Small intestine (tissue), 7 donors: ENCODE results near the gene PLCG2. TPM values are rescaled to one million over a fixed set of nuclear protein-coding genes. Genes with fewer than 3 reads are reported as not detected.
"Not testable (repeated sequence)": the region's sequence is repeated elsewhere in the genome, so short reads cannot be mapped to it uniquely, and the experiment has no call there.

Experiments used
- DNase-seq, 2 donors: peaks; one replicate each; pipeline versions ENCODE4 v3.0.0 to v3.0.0-alpha.2; 2013
- FAIRE-seq: peaks from 2 replicates; lab custom pipeline; 2012; peaks lifted over from hg19 to GRCh38; lab: Jason Lieb, UNC
- H3K27ac ChIP-seq, 3 donors: one replicate each; pipeline ENCODE4 v1.5.1; 2013; ENCODE audit warnings: low read length in 2 of 3, mild to moderate bottlenecking in 2 of 3, control low read depth in 1 of 3, inconsistent platforms in 1 of 3, low read depth in 1 of 3, moderate library complexity in 1 of 3
- H3K27me3 ChIP-seq, 3 donors: one replicate each; pipeline ENCODE4 v1.6.1; 2013; ENCODE audit warnings: low read length in 3 of 3, inconsistent platforms in 1 of 3; ENCODE audit not compliant: control insufficient read depth in 3 of 3, insufficient read depth in 3 of 3
- H3K36me3 ChIP-seq, 3 donors: one replicate each; pipeline ENCODE4 v1.6.1; 2013; ENCODE audit warnings: low read length in 3 of 3, inconsistent platforms in 1 of 3, low read depth in 1 of 3, mild to moderate bottlenecking in 1 of 3, moderate library complexity in 1 of 3; ENCODE audit not compliant: control insufficient read depth in 3 of 3, insufficient read depth in 2 of 3
- H3K4me1 ChIP-seq, 3 donors: one replicate each; pipeline ENCODE4 v1.6.1; 2013; ENCODE audit warnings: low read length in 2 of 3, inconsistent platforms in 1 of 3, low read depth in 1 of 3, mild to moderate bottlenecking in 1 of 3, moderate library complexity in 1 of 3; ENCODE audit not compliant: control insufficient read depth in 3 of 3, insufficient read depth in 2 of 3
- H3K4me3 ChIP-seq, 3 donors: one replicate each; pipeline ENCODE4 v1.5.1; 2013; ENCODE audit warnings: low read length in 3 of 3, control low read depth in 1 of 3, inconsistent platforms in 1 of 3, low read depth in 1 of 3, mild to moderate bottlenecking in 1 of 3, moderate library complexity in 1 of 3
- H3K9me3 ChIP-seq, 2 donors: one replicate each; pipeline ENCODE4 v1.6.1; 2013; ENCODE audit warnings: low read depth in 1 of 2, low read length in 1 of 2; ENCODE audit not compliant: control insufficient read depth in 2 of 2, insufficient read depth in 1 of 2
- WGBS, 3 donors: extraction: QIAGEN DNeasy Blood & Tissue Kit; methylation state at CpG; one replicate each; pipeline ENCODE4 v1.1.7; 2013; 5-methylcytosine and 5-hydroxymethylcytosine counted together
- polyA plus RNA-seq, 4 donors: library from polyadenylated mRNA; stranded (reverse) in 3 of 4; unstranded in 1 of 4; fragments of 200-250 nt in 3 of 4; fragments of 120-200 nt in 1 of 4; gene quantifications; one replicate each; pipeline versions ENCODE4 v1.2.1 to v1.2.3, GENCODE V29; 2013
- donor health status: healthy with polysubstance abuse.
- donor health status: control.
- donor health status: control.
- donor health status: Bipolar disorder and iron deficiency.
- donor health status: healthy.

Gene PLCG2
- polyA plus RNA-seq, 4 donors, result 8.4 to 27.5 (median 12.4) TPM

DNA sequence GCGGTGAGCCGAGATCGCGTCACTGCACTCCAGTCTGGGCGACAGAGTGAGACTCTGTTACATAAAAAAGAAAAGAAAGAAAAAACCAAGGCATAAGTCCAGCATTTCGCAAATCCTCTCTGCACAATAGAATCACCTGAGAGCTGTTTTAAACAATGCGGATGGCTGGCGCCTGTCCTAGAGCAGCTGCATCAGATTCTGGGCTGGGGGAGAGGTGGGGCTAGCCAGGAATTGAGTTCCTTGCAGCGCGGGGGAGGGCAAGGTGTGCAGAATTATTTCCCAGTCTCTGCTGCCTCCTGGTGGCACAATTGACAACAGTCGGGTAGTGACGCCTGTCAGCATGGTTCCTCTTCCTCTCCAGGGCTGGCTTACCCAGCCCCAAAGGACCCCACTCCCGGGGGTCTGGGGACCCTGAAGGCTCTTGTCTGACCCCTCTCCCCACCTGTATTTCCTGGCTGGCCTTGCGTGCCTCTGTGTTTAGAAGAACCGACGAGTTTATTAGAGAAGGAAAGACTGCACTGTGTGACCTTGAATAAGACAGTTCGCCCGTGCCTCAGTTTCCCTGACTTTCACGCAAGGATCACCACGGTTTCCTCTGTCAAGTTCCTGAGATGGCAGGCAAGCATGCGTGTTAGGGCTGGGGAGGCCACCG, 41.1 kb upstream of the PLCG2 start:
- Histone ChIP-seq H3K27ac (no peak overlapping the region), H3K4me1 (peaks cover 0 to 6% (median 0%) of the 10 kb centered on the region in 3 donors), H3K36me3 (no peaks in the 10 kb centered on the region), H3K27me3 (peaks cover 0 to 4% (median 0%) of the 10 kb centered on the region in 3 donors), H3K9me3 (peaks cover 0 to 2% of the 10 kb centered on the region in 2 donors), H3K4me3 (peak overlapping the region in 1 of 3 donors; percentile 16)
- FAIRE-seq, result no peak
- DNase-seq, result peak; percentile 88 to 89
- WGBS, 3 donors, result 5 to 10% (median 10%) methylated on average over 22 of the region's 22 CpGs

DNA sequence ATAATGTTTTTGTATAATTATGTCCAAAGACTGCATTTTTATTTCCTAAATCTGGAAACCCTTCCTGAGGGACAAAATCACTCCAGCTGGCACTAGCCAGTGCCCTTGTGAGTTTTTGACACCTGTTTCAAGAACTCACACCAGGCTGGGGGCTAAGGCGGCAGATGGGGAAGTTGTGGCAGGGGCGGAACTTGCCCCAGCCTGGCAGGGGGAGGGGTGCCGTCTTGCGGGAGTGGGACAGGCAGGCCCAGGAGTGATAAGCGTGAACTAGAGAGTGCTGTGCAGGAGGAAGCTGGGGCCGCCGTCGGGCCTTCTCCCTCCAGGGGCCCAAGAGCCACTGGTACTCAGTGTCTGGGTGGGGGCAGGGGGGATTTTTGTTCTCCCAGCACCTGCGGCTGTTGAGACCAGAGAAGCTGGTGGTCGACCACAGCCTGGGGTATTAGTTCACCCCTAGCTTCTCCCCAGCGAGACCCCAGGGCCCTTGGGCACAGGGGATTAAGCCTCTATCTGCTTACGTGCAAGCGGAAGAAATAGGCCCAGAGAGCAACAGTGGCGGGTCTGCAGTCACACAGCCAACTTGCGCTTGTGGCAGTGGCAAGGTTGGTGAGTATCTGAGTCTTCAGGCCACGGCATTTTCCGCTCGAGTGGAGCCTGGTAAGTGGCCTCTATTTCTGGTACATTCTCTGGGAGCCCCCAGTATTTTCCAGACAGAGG, 40.2 kb upstream of the PLCG2 start:
- peak overlapping the region in 1 of 3 donors; percentile 24 for H3K27ac ChIP-seq
- peaks cover 0 to 6% (median 0%) of the 10 kb centered on the region in 3 donors for H3K4me1 ChIP-seq
- peaks cover 0 to 2% of the 10 kb centered on the region in 2 donors for H3K9me3 ChIP-seq
- no peak overlapping the region for H3K4me3 ChIP-seq
- H3K27me3 ChIP-seq, result peaks cover 0 to 4% (median 0%) of the 10 kb centered on the region in 3 donors
- no peak for FAIRE-seq
- DNase-seq, result no peak
- 67 to 85% (median 73%) methylated on average over 18 of the region's 18 CpGs for WGBS, 3 donors
- H3K36me3 ChIP-seq, result no peaks in the 10 kb centered on the region

DNA sequence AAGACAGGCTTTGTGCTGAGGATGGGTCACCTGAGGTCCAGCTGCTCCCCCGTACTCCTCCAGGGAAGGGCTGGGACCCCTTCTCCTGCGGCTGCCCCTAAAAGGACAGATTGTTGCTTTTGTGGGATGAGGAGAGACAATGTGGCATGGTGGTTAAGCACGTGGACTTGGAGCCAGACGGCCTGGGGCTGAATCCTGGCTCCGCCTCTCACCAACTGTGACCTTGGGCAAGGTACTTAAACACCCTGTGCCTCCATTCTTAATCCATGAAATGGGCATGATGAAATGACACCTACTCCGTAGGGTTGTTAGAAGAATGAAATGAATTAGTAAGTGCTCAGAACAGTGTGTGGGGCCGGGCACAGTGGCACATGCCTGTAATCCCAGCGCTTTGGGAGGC, 39.6 kb upstream of the PLCG2 start:
- Histone ChIP-seq H3K27me3 (peaks cover 0 to 4% (median 0%) of the 10 kb centered on the region in 3 donors), H3K9me3 (peaks cover 0 to 2% of the 10 kb centered on the region in 2 donors), H3K27ac (peak overlapping the region in 1 of 3 donors; percentile 24), H3K4me3 (no peak overlapping the region), H3K36me3 (no peaks in the 10 kb centered on the region), H3K4me1 (peaks cover 0 to 6% (median 0%) of the 10 kb centered on the region in 3 donors)
- WGBS, 3 donors, result 79 to 83% (median 83%) methylated on average over 8 of the region's 8 CpGs
- FAIRE-seq, result no peak
- DNase-seq, result no peak

DNA sequence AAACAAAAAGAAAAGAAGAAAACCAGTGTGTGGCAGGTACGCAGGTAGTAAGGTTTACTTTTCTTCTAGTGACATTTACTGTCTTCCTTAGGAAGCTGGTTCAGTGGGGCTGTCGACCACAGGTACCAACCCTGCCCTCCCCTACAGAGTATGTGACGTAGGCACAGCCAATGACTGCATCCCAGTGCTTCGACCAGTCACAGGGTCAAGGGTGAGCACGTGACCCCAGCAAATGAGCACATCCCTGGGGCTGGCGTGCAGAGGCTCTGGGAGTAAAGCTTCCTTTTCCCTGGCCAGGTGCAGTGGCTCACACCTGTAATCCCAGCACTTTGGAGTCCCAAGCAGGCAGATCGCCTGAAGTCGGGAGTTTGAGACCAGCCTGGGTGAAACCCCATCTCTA, 38.9 kb upstream of the PLCG2 start:
- WGBS, 3 donors, result 55 to 69% (median 56%) methylated on average over 8 of the region's 8 CpGs
- DNase-seq, result no peak

DNA sequence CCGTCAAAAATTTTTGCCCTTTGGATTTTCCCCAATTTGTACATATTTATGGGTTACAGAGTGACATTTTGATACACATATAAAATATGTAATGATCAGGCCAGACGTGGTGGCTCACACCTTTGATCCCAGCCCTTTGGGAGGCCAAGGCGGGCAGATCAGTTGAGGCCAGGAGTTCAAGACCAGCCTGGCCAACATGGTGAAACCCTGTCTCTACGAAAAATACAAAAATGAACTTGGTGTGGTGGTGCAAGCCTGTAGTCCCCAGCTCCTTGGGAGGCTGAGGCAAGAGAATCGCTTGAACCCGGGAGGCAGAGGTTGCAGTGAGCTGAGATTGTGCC, 37.7 kb upstream of the PLCG2 start:
- not testable (repeated sequence) for H3K9me3 ChIP-seq, H3K36me3 ChIP-seq, H3K4me1 ChIP-seq, H3K4me3 ChIP-seq, FAIRE-seq, H3K27me3 ChIP-seq, DNase-seq, H3K27ac ChIP-seq
- 83 to 89% (median 87%) methylated on average over 6 of the region's 6 CpGs for WGBS, 3 donors

More for the DNA sequence above, 38.9 kb upstream of the PLCG2 start:
- peaks cover 0 to 2% of the 10 kb centered on the region in 2 donors for H3K9me3 ChIP-seq
- H3K4me1 ChIP-seq, result peaks cover 0 to 6% (median 0%) of the 10 kb centered on the region in 3 donors
- no peak for FAIRE-seq
- H3K4me3 ChIP-seq, result no peak overlapping the region
- no peaks in the 10 kb centered on the region for H3K36me3 ChIP-seq
- peak overlapping the region in 1 of 3 donors; percentile 30 for H3K27ac ChIP-seq
- peaks cover 0 to 4% (median 0%) of the 10 kb centered on the region in 3 donors for H3K27me3 ChIP-seq

DNA sequence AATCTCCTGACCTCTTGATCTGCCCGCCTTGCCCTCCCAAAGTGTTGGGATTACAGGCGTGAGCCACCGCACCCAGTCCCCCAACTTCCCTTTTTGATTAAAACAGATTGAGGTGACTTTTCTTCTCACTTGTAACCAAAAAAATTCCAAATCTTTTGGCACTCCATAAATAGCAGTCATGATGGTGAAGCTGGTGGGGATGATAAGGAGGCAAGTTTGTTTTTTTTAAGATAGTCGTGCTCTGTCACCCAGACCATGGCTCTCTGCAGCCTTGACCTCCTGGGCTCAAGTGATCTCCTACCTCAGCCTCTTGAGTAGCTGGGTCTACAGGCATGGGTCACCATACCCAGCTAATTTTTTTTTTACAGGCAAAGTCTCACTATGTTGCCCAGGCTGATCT, 34.7 kb upstream of the PLCG2 start:
- WGBS, 3 donors, result 70 to 84% (median 79%) methylated on average over 4 of the region's 4 CpGs

DNA sequence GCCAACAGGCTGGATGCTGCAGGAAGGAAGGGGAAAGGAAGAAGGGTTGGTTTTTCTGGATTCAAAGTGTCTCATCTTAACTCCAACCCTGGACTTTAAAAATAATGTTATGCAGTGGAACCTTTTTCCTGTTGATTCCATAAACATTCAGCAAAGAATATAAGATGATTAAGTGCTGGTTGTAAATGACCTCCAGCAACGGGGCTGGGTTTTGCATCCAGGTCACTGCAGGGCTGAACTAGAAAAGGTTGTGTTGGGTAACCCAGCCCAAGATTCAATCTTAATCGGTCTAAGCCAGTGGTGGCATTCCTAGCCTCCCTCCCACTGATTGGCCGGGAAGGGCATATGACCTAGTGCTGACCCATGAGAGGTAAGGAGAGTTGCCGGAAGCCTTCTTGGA, 34.2 kb upstream of the PLCG2 start:
- DNase-seq (no peak), FAIRE-seq (no peak)
- Histone ChIP-seq H3K9me3 (no peaks in the 10 kb centered on the region), H3K4me3 (no peak overlapping the region), H3K27ac (no peak overlapping the region), H3K4me1 (peaks cover 0 to 3% (median 0%) of the 10 kb centered on the region in 3 donors), H3K36me3 (no peaks in the 10 kb centered on the region), H3K27me3 (peaks cover 0 to 8% (median 0%) of the 10 kb centered on the region in 3 donors)
- 87 to 89% (median 88%) methylated on average over 4 of the region's 4 CpGs for WGBS, 3 donors

More for the DNA sequence above, 34.7 kb upstream of the PLCG2 start:
- Histone ChIP-seq H3K4me1 (peaks cover 0 to 3% (median 0%) of the 10 kb centered on the region in 3 donors), H3K9me3 (no peaks in the 10 kb centered on the region), H3K36me3 (no peaks in the 10 kb centered on the region), H3K27ac (no peak overlapping the region), H3K27me3 (peaks cover 0 to 8% (median 0%) of the 10 kb centered on the region in 3 donors), H3K4me3 (no peak overlapping the region)
- DNase-seq (no peak), FAIRE-seq (no peak)

DNA sequence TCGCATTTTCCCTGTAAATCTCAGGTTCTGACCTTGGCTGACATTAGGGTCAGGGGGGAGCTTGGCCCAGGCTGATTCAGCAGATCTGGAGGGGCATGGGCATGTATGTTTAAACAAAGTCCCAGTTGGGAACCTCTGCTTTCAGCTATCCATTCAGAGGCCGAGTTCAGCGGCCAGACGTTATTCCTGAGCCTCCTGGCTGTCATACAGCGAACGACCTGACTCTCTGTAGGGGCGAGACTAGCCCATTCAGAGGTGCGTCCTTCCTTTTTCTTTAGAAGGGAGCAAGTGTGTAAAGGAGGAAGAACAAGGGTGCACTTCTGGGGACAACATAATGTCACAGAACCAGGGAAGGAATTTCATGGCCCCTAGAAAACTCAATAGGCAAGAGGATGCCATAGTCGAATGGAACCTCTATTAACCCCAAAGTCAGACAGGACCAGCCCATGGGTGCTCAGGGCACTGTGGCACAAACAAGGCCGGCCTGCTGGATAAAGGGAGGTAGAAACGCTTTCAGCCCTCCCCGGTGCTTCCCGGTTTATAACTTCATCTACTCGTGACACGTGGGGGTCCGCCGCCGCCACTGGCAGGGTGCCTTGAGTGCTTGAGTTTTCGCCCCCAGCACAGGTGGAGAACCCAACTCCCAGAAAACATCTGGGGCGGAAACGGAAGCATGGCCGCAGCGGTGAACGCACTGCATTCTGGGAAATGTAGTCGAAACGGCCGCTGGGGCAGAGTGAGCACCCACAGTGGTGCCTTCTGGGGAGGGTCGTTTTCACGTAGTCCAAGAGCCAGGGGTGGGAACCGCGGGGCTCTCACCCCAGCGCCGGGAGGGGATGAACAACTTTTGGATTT, 33.2 kb upstream of the PLCG2 start:
- DNase-seq (peak; percentile 69 to 83), FAIRE-seq (no peak)
- Histone ChIP-seq H3K4me1 (peaks cover 0 to 3% (median 0%) of the 10 kb centered on the region in 3 donors), H3K27ac (peak overlapping the region in 1 of 3 donors; percentile 43), H3K4me3 (peak overlapping the region; percentile 8 to 43 (median 24)), H3K9me3 (no peaks in the 10 kb centered on the region), H3K36me3 (no peaks in the 10 kb centered on the region), H3K27me3 (peaks cover 0 to 8% (median 0%) of the 10 kb centered on the region in 3 donors)
- 20 to 22% (median 21%) methylated on average over 33 of the region's 33 CpGs for WGBS, 3 donors
